ENCODE results near the gene C11orf91. TPM values are rescaled to one million over a fixed set of nuclear protein-coding genes. Genes with fewer than 3 reads are reported as not detected.

C11orf91 gene
- total RNA-seq, 3 donors from 2014 or later, result not detected

GRCh38 chr11:33651555-33651954, 49.1 kb downstream of the C11orf91 start:
- Histone ChIP-seq H3K27me3 (no peaks in the 10 kb centered on the region), H3K36me3 (no peaks in the 10 kb centered on the region), H3K9me3 (no peaks in the 10 kb centered on the region), H3K4me1 (no peaks in the 10 kb centered on the region), H3K27ac (no peak overlapping the region), H3K4me3 (no peak overlapping the region)
- intact Hi-C loops (cut with DNase I; ENCODE audit: low total_unique reads), result no loop called here
- no peak for DNase-seq (ENCODE audit: low spot score in 2 of 2)
- TF ChIP-seq POLR2A (IDR thresholded peaks at IDR 0.05) (no peak), POLR2AphosphoS5 (IDR thresholded peaks at IDR 0.05) (no peak)
- TF ChIP-seq, protein P1, sequence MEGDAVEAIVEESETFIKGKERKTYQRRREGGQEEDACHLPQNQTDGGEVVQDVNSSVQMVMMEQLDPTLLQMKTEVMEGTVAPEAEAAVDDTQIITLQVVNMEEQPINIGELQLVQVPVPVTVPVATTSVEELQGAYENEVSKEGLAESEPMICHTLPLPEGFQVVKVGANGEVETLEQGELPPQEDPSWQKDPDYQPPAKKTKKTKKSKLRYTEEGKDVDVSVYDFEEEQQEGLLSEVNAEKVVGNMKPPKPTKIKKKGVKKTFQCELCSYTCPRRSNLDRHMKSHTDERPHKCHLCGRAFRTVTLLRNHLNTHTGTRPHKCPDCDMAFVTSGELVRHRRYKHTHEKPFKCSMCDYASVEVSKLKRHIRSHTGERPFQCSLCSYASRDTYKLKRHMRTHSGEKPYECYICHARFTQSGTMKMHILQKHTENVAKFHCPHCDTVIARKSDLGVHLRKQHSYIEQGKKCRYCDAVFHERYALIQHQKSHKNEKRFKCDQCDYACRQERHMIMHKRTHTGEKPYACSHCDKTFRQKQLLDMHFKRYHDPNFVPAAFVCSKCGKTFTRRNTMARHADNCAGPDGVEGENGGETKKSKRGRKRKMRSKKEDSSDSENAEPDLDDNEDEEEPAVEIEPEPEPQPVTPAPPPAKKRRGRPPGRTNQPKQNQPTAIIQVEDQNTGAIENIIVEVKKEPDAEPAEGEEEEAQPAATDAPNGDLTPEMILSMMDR (IDR thresholded peaks at IDR 0.05), result no peak

DNA sequence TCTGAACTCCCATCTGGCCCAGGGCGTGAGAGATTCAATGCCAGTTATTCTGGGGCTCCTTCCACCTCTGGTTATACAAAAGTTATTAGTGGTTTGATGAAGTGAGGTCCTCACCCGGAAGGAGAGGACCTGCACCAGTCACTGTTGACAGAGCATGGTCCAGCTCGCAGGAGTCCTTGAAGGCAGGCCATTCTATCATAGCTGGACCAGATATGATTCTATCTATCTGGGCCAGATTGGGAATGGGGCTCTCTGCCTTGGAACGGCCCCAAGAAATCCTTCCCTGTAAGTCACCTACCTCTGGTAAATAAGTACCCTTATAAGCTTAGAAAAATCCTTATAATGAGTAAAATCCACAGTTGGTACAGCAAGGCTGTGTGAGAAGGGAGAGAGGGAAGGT, 50.7 kb downstream of the C11orf91 start:
- no peak overlapping the region for H3K4me3 ChIP-seq
- TF ChIP-seq, protein P1 (IDR thresholded peaks at IDR 0.05), result no peak
- no peak for TF ChIP-seq POLR2A (IDR thresholded peaks at IDR 0.05)
- TF ChIP-seq POLR2AphosphoS5 (IDR thresholded peaks at IDR 0.05), result no peak
- no peaks in the 10 kb centered on the region for H3K9me3 ChIP-seq
- no peaks in the 10 kb centered on the region for H3K27me3 ChIP-seq
- intact Hi-C loops (cut with DNase I; ENCODE audit: low total_unique reads), result no loop called here
- no peaks in the 10 kb centered on the region for H3K4me1 ChIP-seq
- no peak overlapping the region for H3K27ac ChIP-seq
- H3K36me3 ChIP-seq, result no peaks in the 10 kb centered on the region
- no peak for DNase-seq (ENCODE audit: low spot score in 2 of 2)

Other genes with a start within 250 kb of the C11orf91 start
- gene CD59, start 35.6 kb upstream of the C11orf91 start, total RNA-seq, result 100 to 1,000 TPM; 296 to 563 (median 375) TPM
- gene FBXO3, start 73.7 kb upstream of the C11orf91 start, total RNA-seq, result 10 to 100 TPM; 35.0 to 60.6 (median 46.9) TPM
- 10 to 100 TPM; 19.5 to 21.9 (median 20.0) TPM for gene LMO2, start 191.2 kb upstream of the C11orf91 start, total RNA-seq

Data from breast epithelium (tissue), 4 donors.